Stimulated activated CD4-positive, alpha-beta T cell treated with anti-CD3 and anti-CD28 coated beads, Interleukin-1b, Interleukin-23, amount 100 ng/mL, for 24 hours (primary cell): ENCODE measurements around the gene RAPGEF2.
"Not testable (repeated sequence)": the region's sequence is repeated elsewhere in the genome, so short reads cannot be mapped to it uniquely, and the experiment has no call there.

Experiments used
- DNase-seq, 4 experiments: peaks; one replicate each; pipeline ENCODE4 v3.0.0-alpha.2; 2020; ENCODE audit warnings: low read depth in 4 of 4, low spot score in 1 of 4

The RAPGEF2 gene

DNA sequence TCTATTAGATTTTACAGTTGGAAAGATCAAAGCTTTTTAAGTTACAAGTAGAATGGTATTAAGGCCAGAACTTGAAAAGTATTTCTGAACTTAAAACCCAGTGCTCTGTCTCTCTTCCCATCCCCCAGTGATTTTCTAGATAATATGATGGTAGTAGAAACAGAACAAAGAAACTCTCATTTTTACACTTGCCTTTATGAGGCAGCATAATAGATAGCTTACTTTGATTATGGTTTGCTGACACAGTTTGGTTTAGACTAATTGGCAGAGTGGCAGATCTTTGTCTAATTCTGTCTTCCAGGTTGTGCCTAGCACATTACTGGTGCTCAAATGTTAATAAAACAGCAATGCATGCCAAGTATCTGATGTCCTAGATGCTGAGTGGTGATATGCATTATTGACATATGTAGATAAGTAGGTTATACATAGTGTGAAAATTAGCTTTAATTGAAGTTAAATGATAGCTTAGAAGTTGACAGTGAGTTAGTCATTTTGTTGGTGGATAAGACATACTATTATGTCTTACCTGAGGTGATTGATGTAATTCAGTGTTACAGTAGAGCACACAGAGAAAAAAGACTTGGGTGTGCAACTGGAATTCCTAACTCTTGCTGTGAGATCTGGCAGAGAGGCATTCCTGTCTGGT lies 4.3 kb upstream of the RAPGEF2 start:
- DNase-seq, result no peak

DNA sequence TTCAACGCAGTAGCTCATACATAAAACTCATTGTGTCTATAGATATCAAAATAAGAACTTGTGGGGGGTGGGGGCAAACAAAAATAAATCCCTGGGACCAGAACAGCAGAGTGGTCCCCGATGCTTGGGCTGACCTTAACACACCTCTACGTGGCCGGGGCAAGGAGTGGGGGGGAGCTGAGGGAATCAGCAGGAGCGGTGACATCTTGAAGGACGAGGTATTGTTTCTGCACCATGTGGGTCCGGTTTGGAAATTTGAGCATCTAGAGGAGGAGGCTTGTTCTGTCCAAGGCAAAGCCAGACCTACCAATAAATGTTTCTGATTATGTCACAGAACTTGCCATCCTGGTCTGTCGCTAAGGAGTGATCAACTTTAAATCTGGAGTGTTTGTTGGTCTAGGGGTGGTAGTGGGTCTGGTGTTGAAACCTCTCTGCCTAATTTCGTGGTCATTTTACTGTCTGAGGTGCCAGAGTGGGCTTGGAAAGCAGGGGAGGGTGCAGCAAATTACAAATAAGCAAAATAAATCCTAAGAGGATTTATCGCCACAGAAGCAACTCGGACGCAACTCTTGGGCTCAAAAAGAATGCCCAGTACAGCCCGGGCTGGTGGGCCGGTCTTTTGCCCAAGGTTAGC lies 774 bp upstream of the RAPGEF2 start:
- DNase-seq, result no peak

DNA sequence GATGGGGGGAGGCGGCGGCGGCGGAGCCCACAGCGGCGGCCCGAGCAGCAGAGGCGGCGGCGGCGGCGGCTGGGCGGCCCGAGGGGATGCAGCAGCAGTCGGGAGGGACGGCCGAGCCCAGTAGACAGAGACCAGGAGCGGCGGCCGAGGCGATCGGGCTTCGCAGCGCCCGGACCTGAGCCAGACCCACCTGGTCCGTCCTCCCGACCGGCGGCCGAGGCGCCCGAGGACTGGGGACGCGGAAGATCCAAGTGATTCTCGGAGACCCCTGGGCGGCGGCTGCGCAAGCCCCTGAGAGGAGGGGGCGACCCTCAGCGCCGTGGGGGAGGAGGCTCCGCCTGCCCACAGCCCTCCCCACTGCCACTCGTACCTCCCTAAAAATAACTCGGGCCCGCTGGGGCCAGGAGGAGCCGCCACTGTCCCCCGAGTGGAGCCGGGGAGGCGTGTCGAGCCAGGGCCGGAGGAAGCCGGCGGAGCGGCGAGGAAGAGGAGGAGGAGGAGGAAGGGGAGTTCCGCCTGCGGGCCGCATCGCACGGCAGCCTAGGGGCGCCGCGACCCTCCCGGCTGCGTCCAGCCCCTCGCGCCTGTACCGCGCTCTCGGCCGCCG lies 608 bp downstream of the RAPGEF2 start:
- peak in 2 of 4 experiments; percentile 17 to 28 for DNase-seq

DNA sequence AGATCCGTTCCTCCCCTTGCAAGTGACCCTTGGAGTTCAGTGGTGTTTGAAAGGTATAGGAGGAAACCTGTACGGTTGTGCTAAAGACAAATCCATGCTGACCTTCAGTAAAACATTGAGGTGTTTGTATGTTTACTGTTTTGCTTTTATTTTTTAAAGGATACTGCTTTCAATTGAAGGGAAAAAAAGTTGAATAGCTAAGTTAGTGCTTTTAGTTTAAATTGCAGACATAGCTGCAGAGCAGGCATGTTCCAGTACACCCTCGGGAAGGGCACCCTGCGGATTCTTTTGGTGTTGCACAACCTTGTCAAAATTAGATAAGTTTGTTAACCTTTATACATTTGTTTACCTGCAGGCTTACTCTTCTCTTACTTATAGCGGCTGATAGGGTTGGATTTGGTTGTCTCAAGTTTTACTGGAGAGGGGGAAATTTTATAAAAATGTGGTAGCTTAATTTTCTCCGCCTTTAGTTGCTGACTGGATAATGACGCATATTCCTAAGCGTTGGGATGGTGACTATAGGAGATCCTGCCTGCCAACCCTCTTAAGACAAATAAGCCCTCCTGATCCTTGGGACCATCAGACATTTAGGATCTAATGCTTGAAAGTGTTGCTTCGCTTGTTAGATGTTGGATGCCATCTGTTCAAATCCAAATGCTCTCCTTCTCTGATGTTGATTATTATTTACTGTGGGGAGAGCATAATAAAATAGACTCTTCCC lies 2.0 kb downstream of the RAPGEF2 start:
- DNase-seq, result no peak

DNA sequence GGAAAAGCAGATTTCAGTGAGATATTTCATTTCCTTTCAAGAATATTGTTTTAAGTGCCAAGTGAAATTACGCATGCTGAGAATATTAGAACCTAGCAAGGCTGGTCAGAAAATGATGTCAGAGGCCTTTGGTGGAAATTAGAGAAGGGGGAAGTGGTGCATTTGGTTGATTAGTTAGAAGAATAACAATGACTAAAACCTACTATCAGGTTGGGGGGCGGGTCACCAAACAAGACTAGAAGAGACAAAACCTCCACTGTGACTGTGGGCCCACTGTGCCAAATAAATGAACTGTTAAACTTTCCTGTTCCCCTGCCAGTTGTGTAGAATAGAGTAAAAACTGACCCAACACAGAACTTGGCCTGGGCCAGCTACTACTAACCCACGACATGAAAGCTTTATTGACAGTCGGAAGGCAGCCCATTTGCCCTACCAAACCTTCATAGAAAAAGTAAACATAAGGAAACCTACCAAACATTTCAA lies 2.9 kb downstream of the RAPGEF2 start:
- DNase-seq, result no peak

DNA sequence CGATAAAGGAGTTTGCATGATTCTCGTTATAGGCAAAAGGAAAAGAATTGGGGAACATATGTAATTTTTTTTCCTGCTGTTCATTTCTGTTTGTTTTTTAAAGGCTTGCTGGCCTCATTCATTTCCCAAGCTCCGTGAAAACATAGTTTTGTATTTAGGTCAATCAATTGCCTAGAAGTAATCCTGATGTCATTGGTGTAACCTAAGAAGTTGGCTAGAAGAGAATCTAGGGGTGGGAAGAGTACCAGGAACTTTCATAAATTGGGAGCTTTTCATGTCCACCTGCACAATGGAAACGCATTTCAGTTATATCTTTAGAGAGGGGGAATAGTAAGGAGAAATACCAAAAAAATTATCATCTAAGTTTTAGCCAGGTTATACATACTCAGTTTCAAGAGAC lies 3.8 kb downstream of the RAPGEF2 start:
- no peak for DNase-seq

DNA sequence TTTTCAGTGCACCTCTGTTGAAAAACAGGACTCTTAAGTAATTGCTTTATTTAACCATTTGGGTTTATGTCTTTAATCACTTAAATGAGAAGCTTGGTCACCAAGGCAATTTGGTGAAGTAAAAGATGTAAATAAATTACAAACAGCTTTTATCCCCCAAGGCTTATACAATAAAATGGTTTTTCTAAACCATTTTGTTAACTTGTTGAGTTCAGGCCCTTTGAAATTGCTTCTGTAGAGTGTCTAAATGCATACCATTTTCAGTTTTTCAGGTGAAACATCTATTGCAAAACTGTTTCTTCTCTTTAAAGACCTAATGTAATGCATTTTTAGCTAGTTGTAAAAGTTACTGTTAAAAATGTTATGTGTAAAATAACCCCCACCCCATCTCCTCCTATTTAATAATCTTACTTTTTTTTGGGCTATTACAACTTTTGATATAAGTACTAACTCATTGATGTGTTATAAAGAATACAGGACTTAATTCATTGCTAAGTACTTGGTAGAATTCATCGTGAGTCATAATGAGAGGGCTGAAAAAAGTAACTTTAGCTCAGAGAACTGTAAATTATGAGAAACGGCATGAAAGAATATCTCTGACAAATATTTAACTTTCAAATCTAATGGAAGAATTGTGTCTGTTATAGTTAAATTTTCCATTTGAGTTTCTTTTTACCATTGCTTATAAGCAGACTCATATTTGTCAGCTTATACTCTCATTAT lies 4.5 kb downstream of the RAPGEF2 start:
- DNase-seq, result no peak

DNA sequence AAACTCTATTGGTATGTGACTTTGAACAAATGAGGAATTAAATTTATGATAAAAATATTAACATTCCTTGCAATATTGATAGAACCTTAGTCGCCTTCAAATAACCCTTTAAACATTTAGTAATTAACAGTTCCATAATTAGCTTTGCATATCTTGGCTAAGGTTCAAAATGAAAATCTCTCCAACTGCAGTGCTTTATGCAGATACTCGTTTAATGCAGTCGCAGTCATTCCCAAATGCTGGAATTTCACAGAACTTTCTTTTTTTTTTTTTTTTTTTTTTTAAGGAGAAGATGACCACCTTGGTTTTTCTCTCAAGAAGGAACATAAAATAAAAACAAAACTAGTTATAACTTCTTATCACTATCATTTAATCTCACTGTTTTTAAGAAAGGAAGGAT lies 5.2 kb downstream of the RAPGEF2 start:
- no peak for DNase-seq

DNA sequence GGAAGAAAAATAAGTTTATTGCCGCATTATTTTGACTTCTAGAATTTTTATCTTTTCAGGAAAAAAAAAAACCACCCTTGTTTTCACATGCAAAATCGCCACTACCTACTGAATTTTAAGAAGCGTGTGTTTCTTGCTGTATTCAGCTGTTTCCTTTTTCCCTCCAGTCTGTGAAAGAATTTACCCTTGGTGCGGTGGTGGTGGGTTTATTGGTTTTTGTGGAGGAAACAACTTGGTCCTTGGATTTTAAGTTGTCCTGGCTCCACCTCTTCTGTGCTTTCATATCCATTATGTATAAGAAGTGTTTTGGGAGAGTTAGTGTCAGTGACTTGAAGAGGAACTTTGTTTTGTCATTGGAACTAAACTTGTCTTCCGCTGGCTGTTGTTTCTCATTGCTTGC lies 8.1 kb downstream of the RAPGEF2 start:
- no peak for DNase-seq

DNA sequence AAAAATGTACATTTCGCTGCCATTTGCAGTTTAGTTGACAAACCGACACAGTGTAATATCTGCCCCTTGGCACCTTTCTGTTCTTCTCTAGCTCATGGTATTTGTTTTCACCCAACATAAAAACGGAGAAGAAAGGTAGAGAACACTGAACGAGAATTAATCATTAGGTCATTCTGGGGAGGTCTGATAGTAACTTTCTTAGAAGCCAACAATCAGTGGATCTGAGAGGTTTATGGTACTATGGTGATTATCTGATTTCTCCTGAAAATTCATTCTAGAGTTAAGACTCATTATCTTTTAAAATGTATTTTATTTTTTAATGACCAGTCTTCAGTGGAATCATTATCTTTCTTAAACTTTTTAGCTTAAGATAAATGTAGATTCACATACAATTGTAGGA lies 8.5 kb downstream of the RAPGEF2 start:
- no peak for DNase-seq

DNA sequence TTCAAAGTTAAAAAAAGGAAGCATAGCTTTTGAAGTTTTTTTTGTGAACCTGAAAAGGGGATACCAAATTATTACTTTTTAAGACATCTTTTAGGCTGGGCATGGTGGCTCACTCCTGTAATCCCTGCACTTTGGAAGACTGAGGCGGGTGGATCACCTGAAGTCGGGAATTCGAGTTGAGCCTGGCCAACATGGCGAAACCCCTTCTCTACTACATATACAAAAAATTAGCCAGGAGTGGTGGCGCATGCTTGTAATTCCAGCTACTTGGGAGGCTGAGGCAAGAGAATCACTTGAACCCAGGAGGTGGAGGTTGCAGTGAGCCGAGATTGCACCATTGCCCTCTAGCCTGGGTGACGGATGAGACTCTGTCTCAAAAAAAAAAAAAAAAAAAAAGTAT lies 10.5 kb downstream of the RAPGEF2 start:
- not testable (repeated sequence) for DNase-seq

DNA sequence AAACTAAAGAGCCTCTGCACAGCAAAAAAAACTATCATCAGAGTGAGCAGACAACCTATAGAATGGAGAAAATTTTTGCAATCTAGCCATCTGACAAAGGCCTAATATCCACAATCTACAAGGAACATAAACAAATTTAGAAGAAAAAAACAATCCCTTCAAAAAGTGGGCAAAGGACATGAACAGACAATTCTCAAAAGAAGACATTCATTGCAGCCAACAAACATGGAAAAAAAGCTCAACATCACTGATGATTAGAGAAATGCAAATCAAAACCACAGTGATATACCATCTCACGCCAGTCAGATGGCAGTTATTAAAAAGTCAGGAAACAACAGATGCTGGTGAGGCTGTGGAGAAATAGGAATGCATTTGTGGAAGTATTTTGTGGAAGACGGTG lies 13.2 kb downstream of the RAPGEF2 start:
- DNase-seq, result not testable (repeated sequence)

DNA sequence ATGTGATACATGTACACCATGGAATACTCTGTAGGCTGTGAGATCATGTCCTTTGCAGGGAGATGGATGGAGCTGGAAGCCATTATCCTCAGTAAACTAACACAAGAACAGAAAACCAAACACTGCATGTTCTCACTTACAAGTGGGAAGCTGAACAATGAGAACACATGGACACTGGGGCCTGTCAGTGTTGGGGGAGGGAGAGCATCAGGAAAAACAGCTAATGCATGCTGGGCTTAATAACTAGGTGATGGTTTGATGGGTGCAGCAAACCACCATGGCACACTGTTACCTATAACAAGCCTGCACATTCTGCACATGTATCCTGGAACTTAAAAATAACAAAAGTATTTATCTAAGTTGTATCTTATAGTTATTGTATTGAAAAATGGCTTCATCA lies 13.8 kb downstream of the RAPGEF2 start:
- DNase-seq, result not testable (repeated sequence)

DNA sequence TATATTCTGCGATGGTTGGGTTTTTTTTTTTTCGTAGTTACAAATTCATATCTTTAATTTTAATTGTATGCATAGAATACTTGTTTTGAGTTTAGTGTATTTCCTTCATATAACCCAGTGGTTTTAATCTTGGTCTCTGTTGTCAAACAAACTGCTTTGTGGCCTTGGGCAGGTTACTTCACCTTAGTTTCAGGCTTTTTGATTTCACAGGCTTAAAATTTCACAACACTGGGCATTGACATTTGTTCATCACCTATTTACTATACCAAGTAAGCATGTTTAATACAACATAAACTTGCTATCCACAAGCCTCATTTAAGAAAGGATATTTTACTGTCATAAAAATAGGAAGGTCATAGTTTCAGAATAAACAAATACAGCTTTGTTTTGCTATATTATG lies 14.7 kb downstream of the RAPGEF2 start:
- no peak for DNase-seq

DNA sequence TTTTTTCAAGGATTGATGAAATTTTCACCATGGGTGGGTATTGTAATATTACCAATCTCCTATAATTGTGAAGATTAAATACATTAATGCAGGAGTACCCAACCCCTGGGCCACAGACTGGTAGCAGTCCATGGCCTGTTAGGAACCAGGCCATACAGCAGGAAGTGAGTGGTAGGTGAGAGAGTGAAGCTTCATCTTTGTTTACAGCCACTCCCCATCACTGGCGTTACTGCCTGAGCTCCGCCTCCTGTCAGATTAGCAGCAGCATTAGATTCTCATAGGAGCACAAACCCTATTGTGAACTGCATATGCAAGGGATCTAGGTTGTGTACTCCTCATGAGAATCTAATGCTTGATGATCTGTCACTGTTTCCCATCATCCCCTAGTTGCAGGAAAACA lies 15.1 kb downstream of the RAPGEF2 start:
- no peak for DNase-seq

DNA sequence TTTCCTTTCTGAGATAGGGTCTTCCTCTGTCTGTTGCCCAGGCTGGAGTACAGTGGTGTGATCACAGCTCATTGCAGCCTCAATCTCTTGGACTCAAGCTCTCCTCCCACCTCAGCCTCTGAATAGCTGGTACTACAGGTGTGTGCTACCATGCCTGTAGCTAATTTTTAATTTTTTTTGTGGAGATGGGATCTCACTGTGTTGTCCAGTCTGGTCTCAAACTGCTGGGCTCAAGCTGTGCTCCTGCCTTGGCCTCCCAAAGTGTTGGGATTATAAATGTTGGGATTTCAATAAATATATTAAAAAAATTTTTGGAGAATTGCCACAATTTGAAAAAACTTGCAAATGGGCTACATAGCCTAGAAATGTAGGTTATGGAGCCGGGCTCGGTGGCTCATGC lies 18.5 kb downstream of the RAPGEF2 start:
- DNase-seq, result no peak

DNA sequence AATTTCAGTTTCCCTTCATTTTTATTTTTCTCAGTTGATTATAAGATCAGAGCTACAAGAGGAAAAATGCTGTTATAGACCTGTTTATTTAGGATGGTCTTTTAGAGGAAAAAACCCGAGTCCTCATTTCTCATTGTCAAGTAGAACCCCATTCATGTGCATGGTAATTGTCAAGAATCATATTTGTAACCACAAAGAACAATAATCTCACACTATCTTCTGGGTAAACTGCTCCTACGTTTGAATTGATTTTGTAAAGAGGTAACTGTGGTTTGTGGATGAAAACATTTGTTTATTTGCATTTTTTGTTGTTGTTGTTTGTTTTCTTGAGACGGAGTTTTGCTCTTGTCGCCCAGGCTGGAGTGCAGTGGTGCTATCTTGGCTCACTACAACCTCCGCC lies 23.8 kb downstream of the RAPGEF2 start:
- no peak for DNase-seq

DNA sequence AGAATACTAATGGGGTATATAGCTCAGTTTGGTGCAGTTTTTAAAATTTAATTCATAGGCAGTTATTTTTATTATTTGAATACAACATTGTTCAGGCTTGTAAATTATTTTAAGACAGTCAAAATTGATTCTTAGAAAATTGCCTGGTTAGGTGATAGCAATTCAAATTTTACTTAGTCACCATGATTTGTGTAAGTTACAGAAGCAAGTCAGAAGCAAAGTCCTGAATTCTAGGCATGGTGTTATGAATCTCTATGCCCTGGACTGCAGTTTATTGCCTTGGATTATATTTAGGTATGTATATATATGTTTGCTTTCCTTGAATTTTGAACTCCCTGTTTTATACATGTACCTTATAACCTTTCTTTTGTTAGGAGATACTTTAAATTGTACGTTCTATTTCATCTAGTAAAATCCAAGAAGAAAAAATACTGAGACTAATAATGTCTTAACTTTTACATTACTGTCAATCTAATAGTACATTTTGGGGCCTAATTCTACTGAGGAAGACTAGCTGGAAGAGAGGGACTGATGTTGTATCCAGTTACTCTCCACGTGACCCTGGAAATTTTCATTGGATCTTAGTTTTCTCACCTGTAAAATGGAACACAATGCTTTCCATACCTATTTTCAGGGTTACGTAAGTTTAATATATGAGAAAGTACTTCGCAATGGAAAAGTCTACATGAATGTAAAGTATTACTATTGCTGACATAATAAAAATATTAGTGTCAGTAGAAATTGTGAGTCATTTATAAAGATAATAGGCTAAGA lies 25.1 kb downstream of the RAPGEF2 start:
- no peak for DNase-seq

DNA sequence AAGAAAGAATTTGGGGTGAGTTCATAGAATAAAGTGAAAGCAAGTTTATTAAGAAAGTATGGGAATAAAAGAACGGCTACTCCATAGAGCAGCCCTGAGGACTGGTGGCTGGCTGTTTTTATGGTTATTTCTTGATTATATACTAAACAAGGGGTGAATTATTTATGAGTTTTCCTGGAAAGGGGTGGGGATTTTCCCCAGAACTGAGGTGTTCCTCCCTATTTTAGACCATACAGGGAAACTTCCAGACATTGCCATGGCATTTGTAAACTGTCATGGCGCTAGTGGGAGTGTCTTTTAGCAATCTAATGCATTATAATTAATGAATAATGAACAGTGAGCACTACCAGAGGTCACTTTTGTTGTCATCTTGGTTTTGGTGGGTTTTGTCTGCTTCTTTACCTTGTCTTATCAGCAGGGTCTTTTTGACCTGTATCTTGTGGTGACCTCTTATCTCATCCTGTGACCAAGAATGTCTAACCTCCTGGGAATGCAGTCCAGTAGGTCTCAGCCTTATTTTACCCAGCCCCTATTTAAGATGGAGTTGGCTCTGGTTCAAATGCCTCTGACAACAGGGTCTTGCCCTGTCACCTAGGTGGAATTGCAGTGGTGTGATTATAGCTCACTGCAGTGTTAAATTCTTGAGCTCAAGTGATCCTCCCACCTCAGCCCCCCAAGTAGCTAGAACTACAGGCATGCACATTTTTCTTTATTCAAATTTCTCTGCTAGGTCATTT lies 27.1 kb downstream of the RAPGEF2 start:
- DNase-seq, result no peak

DNA sequence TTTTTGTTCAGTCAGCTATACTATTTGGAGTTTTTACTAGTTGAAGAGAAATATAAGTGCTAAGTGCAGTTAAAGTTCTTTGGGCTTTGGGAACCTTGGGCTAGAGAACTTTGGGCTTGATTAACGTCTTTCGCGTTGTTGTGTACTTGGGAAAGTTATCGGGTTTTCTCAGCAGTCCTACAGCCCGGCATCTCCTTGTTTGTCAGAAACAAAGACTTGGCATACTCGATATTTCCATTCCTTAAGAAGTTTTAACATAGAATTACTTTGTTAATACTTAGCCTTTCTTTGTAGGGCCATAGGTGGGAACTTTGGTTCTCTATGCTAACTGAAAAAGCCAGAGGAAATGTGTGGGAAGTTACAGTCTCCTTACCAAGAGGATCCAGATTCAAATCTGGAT lies 28.7 kb downstream of the RAPGEF2 start:
- no peak for DNase-seq
